Left renal pelvis (tissue), 4 donors: ENCODE results near the gene LRWD1. TPM values are rescaled to one million over a fixed set of nuclear protein-coding genes. Genes with fewer than 3 reads are reported as not detected.

Source experiments
- polyA plus RNA-seq, 4 donors: library from polyadenylated mRNA; unstranded; fragments of 120-200 nt; gene quantifications; one replicate each; pipeline ENCODE4 v1.2.1, GENCODE V29; 2013; ENCODE audit not compliant: insufficient read length in 4 of 4

LRWD1 gene
- polyA plus RNA-seq, 4 donors: 15.3 to 24.2 (median 16.4) TPM

Other genes with a start within 250 kb of the LRWD1 start
- 1 to 10 TPM; 1.7 to 5.4 (median 2.7) TPM for gene SH2B2, start 178.1 kb upstream of the LRWD1 start, polyA plus RNA-seq
- gene SPDYE6, start 108.5 kb upstream of the LRWD1 start, polyA plus RNA-seq: 1 to 10 TPM in 2 of 4 donors, under 1 TPM in 1, not detected in 1; 0.16 to 2.4 (median 2.0) TPM
- 10 to 100 TPM; 28.0 to 46.0 (median 33.4) TPM for gene PRKRIP1, start 68.6 kb upstream of the LRWD1 start, polyA plus RNA-seq
- gene ORAI2, start 31.4 kb upstream of the LRWD1 start, polyA plus RNA-seq: 10 to 100 TPM; 15.4 to 22.8 (median 17.8) TPM
- gene ALKBH4, start 121 bp upstream of the LRWD1 start, polyA plus RNA-seq: 10 to 100 TPM in 2 of 4 donors, 1 to 10 TPM in 2; 9.0 to 19.4 (median 10.0) TPM
- 10 to 100 TPM; 22.3 to 38.4 (median 28.0) TPM for gene POLR2J, start 13.9 kb downstream of the LRWD1 start, polyA plus RNA-seq
- 10 to 100 TPM in 2 of 4 donors, 1 to 10 TPM in 2; 7.3 to 18.3 (median 8.9) TPM for gene RASA4B, start 52.8 kb downstream of the LRWD1 start, polyA plus RNA-seq
- gene UPK3BL2, start 78.7 kb downstream of the LRWD1 start, polyA plus RNA-seq: 10 to 100 TPM in 2 of 4 donors, 1 to 10 TPM in 2; 3.0 to 23.0 (median 7.8) TPM
- gene SPDYE2, start 86.2 kb downstream of the LRWD1 start, polyA plus RNA-seq: 10 to 100 TPM in 1 of 4 donors, 1 to 10 TPM in 3; 2.4 to 10.7 (median 4.6) TPM
- gene POLR2J3, start 107.6 kb downstream of the LRWD1 start, polyA plus RNA-seq: 100 to 1,000 TPM in 1 of 4 donors, 10 to 100 TPM in 3; 54.2 to 106 (median 76.6) TPM
- gene RASA4, start 151.8 kb downstream of the LRWD1 start, polyA plus RNA-seq: 10 to 100 TPM; 27.8 to 48.7 (median 32.8) TPM
- 10 to 100 TPM in 2 of 4 donors, 1 to 10 TPM in 2; 4.8 to 20.2 (median 12.0) TPM for gene UPK3BL1, start 177.8 kb downstream of the LRWD1 start, polyA plus RNA-seq
- gene SPDYE2B, start 185.3 kb downstream of the LRWD1 start, polyA plus RNA-seq: 1 to 10 TPM in 1 of 4 donors, under 1 TPM in 3; 0.31 to 1.6 (median 0.56) TPM
- 1 to 10 TPM in 2 of 4 donors, under 1 TPM in 2; 0.73 to 2.6 (median 1.1) TPM for gene POLR2J2, start 206.7 kb downstream of the LRWD1 start, polyA plus RNA-seq